MG63 (cell line): ENCODE measurements around the gene WHAMM. TPM values are rescaled to one million over a fixed set of nuclear protein-coding genes. Genes with fewer than 3 reads are reported as not detected.

Experiments
- DNase-seq: peaks from one replicate; pipeline ENCODE4 v3.0.0-alpha.2; 2020
- H3K27me3 ChIP-seq: fragments of 250-450 bp; sonication (Bioruptor Pico); 2 replicates; pipeline ENCODE4 v1.5.1; 2020; ENCODE audit warnings: mild to moderate bottlenecking, moderate library complexity
- H3K36me3 ChIP-seq: fragments of 250-450 bp; sonication (Bioruptor Pico); 2 replicates; pipeline ENCODE4 v1.5.1; 2020; ENCODE audit warnings: mild to moderate bottlenecking, moderate library complexity
- H3K4me3 ChIP-seq: fragments of 250-450 bp; sonication (Bioruptor Pico); 2 replicates; pipeline ENCODE4 v1.5.1; 2020; ENCODE audit warnings: mild to moderate bottlenecking, moderate library complexity
- H3K9me3 ChIP-seq: fragments of 250-450 bp; sonication (Bioruptor Pico); 2 replicates; pipeline ENCODE4 v1.5.1; 2020; ENCODE audit warnings: mild to moderate bottlenecking, moderate library complexity
- total RNA-seq: library from RNA; depleted of rRNA; stranded (reverse); fragments of >200 nt; shearing (Covaris generic); gene quantifications from 2 replicates; pipeline ENCODE4 v1.2.3, GENCODE V29; 2014; ENCODE audit warnings: low replicate concordance

WHAMM gene
- total RNA-seq, 1 experiment from 2014 or later = 3.6 TPM

- no peaks in the 10 kb centered on the region for H3K27me3 ChIP-seq
- peaks cover 87% of the 10 kb centered on the region for H3K36me3 ChIP-seq
- no peak for DNase-seq
These were observed 18.6 kb downstream of the WHAMM start for GRCh38 chr15:82828075-82828474.

GRCh38 chr15:82829234-82829633 lies 19.8 kb downstream of the WHAMM start:
- peaks cover 90% of the 10 kb centered on the region for H3K36me3 ChIP-seq
- H3K27me3 ChIP-seq = no peaks in the 10 kb centered on the region
- no peak overlapping the region for H3K4me3 ChIP-seq
- no peaks in the 10 kb centered on the region for H3K9me3 ChIP-seq
- DNase-seq = no peak

More at GRCh38 chr15:82828075-82828474, 18.6 kb downstream of the WHAMM start:
- Histone ChIP-seq H3K9me3 (no peaks in the 10 kb centered on the region), H3K4me3 (no peak overlapping the region)

GRCh38 chr15:82830427-82831173 lies 21.2 kb downstream of the WHAMM start:
- no peak for DNase-seq
- H3K36me3 ChIP-seq = peaks cover 91% of the 10 kb centered on the region
- H3K27me3 ChIP-seq = no peaks in the 10 kb centered on the region
- H3K9me3 ChIP-seq = no peaks in the 10 kb centered on the region
- H3K4me3 ChIP-seq = no peak overlapping the region

DNA sequence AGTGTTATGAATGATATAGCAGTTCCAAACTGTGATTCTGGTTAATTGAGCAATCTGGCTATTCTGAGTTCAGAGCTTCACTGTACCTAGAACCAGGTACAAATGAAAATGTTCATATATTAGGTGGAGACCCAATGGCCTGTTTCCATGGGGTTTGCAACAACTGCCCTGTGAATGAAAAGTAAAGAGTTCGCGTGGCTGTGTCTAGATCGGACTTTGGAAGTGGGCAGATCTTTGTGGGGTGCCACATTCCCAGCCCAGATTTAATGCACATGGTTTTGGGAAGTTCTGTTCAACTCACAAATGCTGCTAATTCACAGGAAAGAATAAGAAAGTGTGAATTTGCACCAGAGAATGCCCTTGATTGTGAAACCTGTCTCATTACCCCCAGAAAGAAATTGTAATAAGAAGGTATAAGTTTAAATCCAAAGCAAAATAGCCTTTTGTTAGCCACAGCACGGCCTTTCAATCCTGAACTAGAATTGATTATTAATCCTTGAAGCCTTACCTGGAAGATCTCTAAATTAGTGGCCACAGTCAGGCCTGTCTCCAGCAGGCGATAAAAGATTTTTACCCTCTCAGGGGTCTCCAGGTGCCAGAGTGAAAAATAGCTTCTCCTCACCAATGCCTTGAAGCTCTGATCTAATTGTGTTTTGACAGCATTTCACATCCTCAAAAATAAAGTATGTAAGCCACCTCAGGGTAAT lies 22.6 kb downstream of the WHAMM start:
- no peaks in the 10 kb centered on the region for H3K9me3 ChIP-seq
- no peak overlapping the region for H3K4me3 ChIP-seq
- H3K27me3 ChIP-seq = no peaks in the 10 kb centered on the region
- H3K36me3 ChIP-seq = peaks cover 91% of the 10 kb centered on the region
- no peak for DNase-seq

DNA sequence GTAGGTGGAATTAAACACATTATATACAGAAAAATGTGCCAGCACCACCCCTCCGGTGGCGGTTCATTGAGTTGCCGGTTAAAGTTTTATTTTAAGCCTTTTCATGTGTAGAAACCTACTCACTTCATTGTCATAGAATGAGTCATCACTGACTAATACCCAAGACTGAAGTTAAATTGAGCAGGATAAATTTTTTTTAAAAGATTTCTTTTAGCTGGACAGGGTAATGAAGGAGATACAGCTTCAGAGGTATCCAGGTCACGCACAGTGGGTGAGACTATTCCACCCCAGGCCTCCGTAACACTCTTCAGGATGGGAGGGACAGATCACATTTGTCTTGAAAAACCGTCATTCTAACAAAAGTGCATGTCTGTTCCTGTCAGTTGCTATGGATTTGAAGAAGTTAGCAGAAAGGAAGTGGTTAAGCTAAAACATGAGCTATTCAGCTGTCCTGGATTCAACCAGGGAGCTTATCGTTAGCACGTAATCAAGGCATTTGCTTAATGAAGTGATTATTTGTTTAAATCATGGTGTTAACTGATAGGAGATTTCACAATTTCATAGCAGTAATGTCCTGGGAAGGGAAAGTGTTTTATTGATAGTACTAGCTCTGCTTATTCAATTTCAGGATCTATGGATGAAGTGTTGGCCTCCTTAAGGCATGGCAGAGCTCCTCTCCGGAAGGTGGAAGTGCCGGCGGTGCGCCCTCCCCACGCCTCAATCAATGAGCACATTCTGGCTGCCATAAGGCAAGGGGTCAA lies 23.4 kb downstream of the WHAMM start:
- Histone ChIP-seq H3K36me3 (peaks cover 87% of the 10 kb centered on the region), H3K27me3 (no peaks in the 10 kb centered on the region), H3K9me3 (no peaks in the 10 kb centered on the region), H3K4me3 (no peak overlapping the region)
- peak; percentile 76 for DNase-seq

DNA sequence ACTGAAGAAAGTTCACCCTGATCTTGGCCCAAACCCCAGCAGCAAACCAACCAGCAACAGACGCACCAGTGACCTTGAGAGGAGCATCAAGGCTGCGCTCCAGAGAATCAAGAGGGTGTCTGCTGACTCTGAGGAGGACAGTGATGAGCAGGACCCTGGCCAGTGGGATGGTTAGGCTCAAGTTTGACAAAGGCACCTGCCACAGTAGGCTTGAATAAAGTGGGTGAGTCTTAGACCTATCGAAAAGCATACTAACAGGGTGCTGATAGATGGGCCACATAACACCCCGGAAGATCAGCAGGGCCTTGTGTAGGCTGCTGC lies 23.9 kb downstream of the WHAMM start:
- peaks cover 82% of the 10 kb centered on the region for H3K36me3 ChIP-seq

GRCh38 chr15:82835391-82835917 lies 26.0 kb downstream of the WHAMM start:
- Histone ChIP-seq H3K9me3 (no peaks in the 10 kb centered on the region), H3K4me3 (no peak overlapping the region), H3K36me3 (peaks cover 62% of the 10 kb centered on the region), H3K27me3 (no peaks in the 10 kb centered on the region)
- DNase-seq = no peak

More for the DNA sequence above, 23.9 kb downstream of the WHAMM start:
- no peaks in the 10 kb centered on the region for H3K9me3 ChIP-seq
- DNase-seq = no peak
- H3K27me3 ChIP-seq = no peaks in the 10 kb centered on the region
- no peak overlapping the region for H3K4me3 ChIP-seq

DNA sequence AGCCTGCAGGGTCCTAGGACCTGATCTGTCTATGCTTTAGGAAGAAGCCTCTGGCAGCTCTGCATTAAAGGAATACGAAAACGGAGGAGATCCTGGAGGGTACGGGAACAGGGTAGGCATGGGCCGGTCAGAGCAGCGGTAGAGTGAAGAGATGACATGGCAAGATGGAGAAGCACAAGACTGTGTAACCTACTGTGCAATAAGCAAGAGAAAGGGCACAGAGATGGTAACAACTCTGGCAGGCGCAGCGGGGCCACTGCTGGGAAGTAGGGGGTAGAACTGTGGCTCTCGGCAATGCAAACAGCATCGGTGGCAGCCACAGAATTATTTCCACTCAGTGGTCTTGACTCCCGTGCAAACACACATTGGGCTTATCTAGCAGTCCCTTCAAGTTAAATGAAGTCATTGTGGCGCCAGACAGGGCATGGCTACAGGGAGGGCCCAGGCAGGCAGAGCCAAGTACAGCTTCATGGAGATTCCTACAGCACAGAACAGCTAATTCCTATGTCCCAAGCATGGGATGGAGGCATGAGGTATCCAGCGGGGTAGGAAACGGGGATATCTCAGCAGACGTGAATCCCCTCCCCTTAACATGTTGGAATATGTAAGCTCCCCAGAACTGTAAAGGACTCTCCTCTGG lies 28.8 kb downstream of the WHAMM start:
- H3K4me3 ChIP-seq = no peak overlapping the region

DNA sequence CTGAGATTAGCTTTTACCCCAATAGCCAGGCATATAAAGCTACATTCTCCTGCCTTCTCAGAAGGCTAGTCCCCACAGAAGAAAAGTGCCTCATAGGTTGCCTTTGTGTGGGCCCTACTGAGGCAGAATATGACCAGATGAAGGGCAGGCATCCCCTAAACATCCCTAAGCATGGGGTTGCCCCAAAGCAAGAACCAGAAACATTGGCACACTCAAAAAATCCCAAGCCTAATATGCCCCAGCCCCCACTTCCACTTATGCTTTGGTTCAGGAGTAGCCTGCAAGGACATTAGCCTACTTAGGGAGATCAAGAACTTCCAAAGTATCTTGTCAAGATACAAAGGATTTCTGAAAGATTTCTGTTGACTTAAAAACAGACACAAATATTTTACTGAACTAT lies 29.7 kb downstream of the WHAMM start:
- Histone ChIP-seq H3K9me3 (no peaks in the 10 kb centered on the region), H3K36me3 (peaks cover 32% of the 10 kb centered on the region), H3K27me3 (no peaks in the 10 kb centered on the region), H3K4me3 (no peak overlapping the region)
- no peak for DNase-seq

More for the DNA sequence above, 28.8 kb downstream of the WHAMM start:
- DNase-seq = no peak
- Histone ChIP-seq H3K36me3 (peaks cover 41% of the 10 kb centered on the region), H3K27me3 (no peaks in the 10 kb centered on the region), H3K9me3 (no peaks in the 10 kb centered on the region)

GRCh38 chr15:82840166-82840565 lies 30.7 kb downstream of the WHAMM start:
- Histone ChIP-seq H3K4me3 (no peak overlapping the region), H3K36me3 (peaks cover 22% of the 10 kb centered on the region)

DNA sequence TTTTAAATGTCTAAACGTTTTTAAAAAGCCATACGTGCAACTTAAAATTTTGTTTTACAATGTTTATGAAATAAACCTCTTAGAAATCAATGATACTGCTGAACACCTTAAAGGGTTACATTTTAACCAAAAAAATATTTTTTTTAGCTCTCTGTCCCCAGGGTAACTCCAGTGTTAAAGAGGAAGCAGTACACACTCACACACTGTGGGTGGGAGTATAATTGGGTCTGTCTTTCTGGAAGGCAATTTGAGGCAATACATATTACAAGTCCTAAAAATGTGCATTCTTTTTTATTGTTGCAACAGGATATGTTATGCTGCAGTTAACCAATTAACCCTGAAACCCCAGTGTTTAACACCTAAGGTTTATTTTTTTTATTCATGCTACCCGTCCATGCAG lies 34.1 kb downstream of the WHAMM start:
- no peak for DNase-seq
- Histone ChIP-seq H3K36me3 (no peaks in the 10 kb centered on the region), H3K4me3 (no peak overlapping the region), H3K9me3 (no peaks in the 10 kb centered on the region), H3K27me3 (no peaks in the 10 kb centered on the region)

More at GRCh38 chr15:82840166-82840565, 30.7 kb downstream of the WHAMM start:
- no peaks in the 10 kb centered on the region for H3K9me3 ChIP-seq
- no peaks in the 10 kb centered on the region for H3K27me3 ChIP-seq
- no peak for DNase-seq

DNA sequence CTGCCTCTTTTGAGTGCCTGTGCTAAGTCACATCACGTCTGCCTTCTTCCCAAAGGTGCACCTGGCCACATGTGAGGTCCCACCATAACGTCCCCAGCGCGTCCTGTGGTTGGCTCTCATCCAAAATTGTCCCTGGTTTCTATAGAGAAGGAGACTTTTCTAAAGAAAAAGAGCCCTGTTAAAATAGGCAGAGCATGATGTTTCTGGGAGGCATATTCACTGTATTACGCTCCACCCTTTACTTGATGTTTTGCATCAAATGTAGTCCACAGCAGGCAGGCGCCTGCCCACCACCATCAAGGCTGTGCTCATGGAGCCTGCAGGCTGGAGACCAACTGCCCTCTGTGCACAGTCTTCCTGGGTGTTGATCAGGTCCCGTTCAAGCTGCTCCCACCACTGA lies 36.3 kb downstream of the WHAMM start:
- Histone ChIP-seq H3K27me3 (no peaks in the 10 kb centered on the region), H3K9me3 (no peaks in the 10 kb centered on the region), H3K36me3 (no peaks in the 10 kb centered on the region), H3K4me3 (no peak overlapping the region)
- DNase-seq = no peak

DNA sequence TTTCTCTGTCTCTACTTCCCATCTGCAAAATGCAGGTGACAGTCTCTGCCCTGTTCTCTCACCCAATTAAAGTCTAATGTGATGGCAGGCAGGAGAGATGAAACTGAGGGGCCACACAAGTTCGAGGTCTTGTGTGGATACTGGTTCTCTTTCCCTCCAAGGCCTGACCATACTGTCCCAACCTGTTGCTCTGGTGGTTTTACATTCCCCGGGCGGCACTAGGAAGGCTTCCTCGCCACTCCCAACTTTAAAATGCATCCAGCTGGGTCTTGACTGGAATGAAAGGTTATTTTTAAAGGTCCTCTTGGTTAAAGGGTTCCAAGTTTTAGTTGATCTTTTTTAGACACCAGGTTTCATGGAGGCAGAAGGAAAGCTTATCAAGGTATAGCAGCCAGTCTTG lies 37.2 kb downstream of the WHAMM start:
- no peaks in the 10 kb centered on the region for H3K27me3 ChIP-seq
- H3K9me3 ChIP-seq = no peaks in the 10 kb centered on the region
- no peaks in the 10 kb centered on the region for H3K36me3 ChIP-seq
- DNase-seq = no peak
- no peak overlapping the region for H3K4me3 ChIP-seq

DNA sequence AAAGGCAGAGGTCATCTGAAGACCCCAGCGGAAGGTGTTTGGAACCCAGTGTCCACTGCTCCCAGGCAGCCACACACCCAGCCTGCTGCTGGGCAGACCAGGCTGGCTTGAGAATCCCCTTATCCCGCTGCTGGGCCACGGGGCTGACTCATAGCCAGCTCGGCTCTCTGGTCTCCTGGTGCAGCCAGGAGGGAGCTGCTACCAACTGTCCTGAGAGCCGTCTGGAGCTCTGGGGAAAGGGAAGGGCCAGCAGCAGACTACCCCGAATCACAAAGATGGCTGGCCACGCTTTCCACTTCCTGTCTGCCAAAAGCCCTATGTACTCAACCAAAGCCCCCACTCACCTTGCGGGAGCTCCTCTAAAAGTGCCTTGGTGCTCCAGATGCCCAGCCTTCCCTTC lies 38.3 kb downstream of the WHAMM start:
- Histone ChIP-seq H3K9me3 (no peaks in the 10 kb centered on the region), H3K36me3 (no peaks in the 10 kb centered on the region), H3K4me3 (no peak overlapping the region), H3K27me3 (no peaks in the 10 kb centered on the region)
- peak; percentile 24 for DNase-seq

DNA sequence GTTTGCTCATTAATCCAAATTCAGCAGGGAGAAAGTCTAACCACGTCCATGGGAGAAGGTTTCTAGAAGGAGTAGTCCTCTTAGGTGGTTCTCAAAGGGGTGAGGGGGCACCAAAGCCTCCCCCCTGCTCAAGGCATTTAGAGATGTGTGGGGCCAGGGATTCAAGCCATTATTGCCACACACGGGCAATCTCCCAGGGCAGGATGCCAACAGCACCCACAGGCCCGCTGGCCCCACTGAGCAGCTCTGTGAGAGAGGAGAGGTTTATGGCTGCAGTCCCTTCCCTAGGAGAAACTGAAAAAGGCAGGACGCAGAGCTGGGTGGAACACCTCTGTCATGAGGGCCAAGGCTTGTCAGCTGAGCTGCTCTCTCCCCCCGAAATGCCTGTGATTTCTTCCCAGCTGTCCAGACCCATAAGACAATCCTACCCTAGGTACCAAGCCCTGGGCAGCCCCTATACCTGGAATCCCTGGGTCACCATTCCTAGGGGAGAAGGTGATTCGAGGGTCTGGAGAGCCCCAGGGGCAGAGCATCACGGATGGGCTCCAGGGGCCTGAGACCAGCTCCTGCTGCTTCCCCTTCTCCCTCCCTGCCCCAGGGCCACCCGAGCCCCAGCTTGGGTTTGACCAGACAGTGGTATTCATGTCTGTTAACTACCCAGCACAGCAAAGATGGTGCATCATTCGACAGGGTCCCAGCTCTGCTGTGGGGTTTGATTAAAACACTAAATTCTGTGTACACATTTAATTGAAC lies 39.0 kb downstream of the WHAMM start:
- Histone ChIP-seq H3K9me3 (no peaks in the 10 kb centered on the region), H3K27me3 (no peaks in the 10 kb centered on the region), H3K36me3 (no peaks in the 10 kb centered on the region), H3K4me3 (no peak overlapping the region)
- DNase-seq = no peak
